ENCODE results near the gene IFT43.

The IFT43 gene

DNA sequence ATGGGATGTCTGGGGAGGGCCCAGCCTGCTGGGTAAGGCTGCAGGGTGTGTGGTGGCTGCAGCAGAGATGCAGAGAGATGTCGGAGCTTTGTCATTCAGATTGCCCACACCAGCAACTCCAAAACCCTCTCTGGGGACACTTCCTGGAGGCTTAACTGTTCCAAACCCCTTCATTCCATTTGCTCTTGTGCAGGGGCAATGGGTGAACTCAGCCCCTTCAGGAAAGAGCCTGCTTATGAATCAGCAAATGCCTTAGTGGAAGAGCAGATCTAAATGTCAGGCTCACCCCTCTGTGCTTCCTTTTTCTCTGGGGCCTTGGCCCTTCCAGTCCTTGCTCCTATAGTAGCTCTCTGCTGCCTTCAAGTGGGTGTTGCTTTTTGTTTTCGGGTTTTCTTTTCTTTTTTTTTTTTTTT, 129.5 kb downstream of the IFT43 start:
- no peak for DNase-seq

DNA sequence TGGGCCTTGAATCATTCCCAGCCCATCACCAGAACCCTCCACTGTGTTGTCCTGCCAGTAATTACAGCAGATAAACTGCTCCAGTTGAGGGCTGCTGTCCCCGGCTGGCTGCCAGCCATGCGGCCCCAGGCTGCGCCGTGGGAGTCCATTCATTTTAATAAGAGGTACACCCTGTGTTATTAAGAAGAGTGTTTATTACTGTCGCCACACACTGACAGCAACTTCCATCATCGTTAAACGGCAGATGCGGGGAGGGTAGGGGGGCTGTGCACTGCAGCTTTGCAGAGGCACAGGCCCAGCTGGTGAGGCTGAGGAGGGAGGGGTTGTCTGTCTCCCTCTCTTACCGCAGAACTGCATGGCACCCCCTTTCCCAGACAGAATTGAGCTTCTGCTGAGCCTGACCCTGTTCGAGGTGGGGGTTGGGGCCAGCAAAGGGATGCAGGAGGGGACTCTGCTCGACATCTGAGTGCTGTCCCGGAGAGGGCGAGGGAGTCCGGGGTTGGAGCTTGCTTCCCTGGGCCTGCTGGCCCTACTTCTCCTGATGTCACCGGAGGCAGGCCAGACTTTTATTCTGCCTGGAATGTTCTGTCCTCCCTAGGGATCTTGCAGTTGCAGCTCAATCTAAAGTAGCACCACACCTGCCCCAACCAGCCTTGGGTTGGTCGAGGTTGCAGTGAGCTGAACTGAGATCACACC, 132.4 kb downstream of the IFT43 start:
- no peak for DNase-seq

DNA sequence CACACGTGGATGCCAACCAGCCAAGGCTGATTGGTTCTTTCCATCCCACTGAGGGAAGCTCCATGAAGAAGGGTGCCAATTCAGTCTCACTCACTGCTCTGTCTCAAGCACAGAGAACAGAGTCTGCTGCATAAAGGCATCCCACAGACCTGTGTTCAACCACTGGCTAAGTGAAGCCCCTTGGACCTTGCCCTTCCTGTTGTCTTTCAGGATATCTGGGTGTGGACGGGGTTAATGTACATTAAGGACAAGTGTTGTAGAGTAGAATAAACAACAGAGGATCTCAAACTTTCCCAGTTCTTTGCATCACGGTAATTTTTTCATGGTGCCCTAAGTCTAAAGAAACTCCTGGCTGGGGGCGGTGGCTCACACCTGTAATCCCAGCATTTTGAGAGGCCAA, 133.0 kb downstream of the IFT43 start:
- no peak for DNase-seq

DNA sequence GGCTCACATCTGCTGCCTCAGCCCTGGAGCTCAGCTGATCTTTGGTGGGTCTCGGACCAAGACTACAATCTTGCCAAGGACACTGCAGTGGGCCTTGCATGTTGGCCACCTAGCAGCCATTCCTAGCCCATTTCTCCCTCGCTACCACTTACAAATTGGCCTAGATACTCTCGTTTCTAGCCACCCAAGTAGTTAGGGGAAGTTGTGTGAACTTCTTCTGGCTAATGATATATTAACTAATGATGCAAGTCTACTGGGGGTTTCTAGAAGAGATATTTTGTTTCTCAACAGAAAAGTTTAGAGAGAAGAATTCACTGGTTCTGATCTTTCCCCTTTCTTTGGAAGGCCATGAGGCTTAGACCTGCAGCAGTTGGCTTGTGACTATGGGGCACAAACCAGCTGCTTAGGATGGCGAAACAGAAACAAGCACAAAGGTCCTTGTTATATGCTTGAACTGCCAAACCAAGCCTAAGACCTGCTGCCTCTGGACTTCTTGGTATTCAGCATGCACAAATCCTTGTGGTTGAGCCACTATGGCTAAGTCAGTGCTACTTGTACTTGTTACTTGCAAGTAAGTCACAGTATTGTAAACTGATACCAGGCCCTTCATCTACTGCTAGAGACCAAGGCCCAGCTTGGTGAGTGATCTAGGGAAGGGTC, 135.7 kb downstream of the IFT43 start:
- DNase-seq = no peak

DNA sequence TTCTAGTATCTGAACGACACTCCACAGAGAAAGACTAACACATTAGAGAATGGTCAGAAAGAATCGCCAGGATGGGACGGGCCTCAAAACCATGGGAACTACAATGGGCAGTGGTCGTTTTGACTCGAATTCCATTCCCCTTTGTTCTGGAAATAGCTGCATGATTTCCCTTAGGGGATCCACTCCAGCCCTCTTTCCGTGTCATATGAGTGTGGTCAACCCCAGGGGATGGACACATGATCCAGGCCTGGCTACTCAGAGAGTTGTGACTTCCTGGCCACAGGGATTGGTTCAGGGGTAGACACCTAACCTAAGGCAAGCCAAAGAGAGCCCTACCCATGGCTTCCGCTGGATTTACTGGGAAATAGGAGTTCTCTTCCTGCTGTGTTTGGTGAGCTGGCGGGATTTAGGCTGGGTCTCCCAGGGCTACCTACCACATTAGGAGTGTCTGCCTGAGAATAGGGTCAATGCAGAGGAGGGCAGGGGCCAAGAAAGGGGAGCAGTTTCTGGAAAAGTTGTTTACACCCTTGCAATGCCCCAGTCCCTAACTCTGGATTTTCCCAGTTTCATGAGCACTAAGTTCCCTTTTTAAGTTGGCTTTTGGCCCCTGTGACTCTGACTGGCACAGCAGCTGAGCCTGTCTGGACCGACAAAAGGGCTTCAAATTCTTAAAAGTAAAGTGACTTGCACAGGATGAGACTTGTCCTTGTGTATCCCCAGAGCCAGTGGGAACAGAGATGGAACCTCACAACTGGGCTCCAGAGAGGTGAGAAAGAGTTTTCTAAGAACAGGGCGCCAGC, 138.1 kb downstream of the IFT43 start:
- DNase-seq = no peak

DNA sequence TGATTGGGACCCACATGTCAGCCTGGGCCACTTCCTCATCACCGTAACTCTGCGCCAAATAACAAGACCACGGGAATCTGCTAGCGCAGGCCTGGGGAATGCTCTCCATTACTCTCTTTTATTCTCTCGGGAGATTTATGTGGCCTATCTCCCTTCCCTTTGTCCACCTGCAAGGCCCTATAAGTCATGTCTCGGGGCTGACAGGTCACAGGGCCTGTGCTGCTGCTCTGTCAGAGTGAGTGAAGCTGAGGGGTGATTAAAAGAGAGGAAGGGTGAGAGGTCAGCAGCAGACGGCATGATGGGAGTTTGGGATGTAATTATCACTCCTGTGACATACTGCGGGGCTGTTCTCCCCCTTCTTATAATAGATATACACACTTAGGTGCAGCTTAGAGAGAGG, 139.9 kb downstream of the IFT43 start:
- no peak for DNase-seq

DNA sequence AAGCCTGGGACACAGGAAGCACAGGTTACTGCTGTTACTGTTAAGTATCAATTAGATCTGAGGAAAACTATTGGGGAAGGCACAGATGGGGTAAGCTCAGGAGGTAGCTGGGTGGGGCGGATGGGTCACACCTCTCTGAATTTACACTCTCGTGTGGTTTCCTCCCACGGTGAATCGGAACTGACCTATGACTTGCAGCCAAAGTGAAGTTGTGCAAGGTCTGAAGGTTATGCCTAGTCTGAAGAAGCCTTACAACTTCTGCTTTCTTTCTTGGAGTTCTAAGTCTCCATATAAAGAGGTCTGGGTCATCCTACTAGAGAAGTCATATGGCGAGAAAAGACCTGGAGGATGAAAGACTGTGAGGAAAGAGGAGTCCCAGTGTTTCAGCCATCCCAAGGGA, 140.5 kb downstream of the IFT43 start:
- no peak for DNase-seq

DNA sequence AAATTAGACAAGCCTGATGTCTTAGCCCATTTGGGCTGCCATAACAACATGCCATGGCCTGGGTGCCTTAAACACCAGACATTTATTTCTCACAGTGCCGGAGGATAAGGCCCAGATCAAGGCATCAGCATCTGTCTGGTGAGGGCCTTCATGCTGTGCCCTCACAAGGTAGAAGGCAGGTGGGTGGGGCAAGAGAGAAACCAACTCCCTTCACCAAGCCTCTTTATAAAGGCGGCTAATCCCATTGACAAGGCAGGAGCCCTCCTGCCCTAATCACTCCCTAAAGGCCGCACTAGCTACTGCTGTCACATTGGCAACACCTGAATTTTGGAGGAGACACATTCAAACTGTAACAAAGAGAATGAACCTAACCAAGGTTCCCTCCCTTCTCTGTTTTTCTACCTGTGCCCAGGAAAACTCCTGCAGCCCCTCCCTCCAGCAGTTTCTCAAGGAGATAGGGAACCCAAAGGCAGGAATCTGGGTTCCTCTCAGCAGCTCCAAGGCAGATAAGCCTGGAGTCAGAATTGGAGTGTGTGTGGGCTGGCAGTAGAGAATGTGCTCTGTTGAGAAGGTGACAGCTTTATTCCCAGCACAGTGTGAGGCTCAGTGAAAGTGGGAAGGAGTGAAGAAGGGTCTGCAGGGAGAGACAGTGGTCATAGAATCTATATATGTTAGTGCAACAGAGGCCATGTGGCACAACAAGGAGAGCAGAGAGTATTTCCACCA, 144.5 kb downstream of the IFT43 start:
- no peak for DNase-seq

DNA sequence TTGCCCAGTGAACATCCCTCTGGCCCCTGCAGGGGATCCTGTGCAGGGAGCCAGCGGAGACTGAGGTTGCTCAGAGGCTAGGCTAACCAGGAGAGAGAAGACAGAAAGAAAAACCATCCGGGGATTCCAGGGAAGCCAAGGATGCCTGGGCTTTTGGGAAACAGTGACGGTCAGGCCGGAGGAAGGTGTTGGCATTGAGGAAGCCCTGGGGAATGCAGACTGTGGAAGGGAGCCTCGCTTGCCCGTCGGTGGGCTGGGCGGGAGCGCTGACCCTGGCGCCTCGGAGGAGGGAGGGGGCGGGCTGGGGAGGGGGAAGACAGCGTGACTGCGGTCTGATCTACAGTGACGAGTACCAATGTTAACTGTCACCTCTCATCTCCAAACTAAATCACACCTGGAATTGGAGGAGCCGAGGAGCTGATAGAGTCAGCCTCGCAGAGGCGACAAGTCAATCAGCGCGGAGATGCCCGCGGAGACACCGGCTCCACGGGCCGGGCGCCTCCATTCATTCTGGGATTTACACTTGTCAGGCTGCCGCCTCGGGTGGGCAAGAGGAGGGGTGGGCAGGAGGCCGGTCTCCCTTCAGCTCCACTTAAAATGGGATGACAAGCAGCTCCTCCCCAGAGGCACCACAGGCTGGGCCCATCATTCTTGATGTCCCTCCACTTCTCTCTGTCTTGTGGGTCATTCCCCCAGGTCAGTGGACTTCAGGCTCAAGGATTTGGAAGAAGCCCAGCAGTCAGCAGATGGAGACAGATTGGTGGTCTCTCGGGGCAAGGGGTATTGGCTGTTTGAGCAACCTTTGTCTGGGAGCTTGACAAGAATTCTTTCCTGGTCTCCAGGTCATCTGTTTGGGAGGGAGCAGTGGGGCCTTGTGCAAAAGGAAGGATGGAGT, 145.8 kb downstream of the IFT43 start:
- no peak for DNase-seq

DNA sequence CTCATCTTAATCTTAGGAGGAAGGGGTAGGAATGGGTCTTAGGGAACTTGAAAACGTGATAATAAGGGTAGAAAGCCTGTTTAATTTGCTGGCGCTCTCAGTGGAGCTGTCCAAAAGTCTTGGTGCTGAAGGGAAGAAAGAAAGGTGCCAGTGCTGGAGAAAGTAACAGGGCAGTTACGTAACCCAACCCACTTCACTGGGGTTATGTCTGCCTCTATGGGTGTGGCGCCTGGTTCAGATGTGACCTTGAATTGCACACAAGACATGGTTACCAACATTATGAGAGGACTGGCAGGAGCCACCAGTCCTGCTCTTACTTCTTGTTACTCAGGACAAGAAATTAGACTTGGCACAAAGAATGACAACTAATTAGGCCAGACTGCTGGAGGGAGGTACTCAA, 147.5 kb downstream of the IFT43 start:
- DNase-seq = no peak

Data from NCI-H187 (cell line).